ENCODE results near the gene YBEY.

DNA sequence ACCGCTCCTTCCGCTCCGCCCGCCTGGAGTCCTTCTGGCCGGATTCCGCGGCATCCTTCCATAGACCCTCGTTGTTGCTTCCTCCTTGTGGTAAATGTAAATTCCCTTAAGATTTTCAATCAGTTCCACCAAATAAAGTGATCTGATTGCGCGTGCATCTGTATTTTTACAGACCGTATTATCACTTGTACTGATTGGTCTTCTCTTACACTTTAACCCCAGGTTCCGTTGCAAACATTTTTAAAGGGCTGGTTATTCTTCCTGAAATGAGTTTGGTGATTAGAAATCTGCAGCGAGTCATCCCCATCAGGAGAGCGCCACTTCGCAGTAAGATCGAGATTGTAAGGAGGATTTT is 483 bp downstream of the YBEY start:
- TF ChIP-seq, protein P1, sequence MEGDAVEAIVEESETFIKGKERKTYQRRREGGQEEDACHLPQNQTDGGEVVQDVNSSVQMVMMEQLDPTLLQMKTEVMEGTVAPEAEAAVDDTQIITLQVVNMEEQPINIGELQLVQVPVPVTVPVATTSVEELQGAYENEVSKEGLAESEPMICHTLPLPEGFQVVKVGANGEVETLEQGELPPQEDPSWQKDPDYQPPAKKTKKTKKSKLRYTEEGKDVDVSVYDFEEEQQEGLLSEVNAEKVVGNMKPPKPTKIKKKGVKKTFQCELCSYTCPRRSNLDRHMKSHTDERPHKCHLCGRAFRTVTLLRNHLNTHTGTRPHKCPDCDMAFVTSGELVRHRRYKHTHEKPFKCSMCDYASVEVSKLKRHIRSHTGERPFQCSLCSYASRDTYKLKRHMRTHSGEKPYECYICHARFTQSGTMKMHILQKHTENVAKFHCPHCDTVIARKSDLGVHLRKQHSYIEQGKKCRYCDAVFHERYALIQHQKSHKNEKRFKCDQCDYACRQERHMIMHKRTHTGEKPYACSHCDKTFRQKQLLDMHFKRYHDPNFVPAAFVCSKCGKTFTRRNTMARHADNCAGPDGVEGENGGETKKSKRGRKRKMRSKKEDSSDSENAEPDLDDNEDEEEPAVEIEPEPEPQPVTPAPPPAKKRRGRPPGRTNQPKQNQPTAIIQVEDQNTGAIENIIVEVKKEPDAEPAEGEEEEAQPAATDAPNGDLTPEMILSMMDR (IDR thresholded peaks at IDR 0.05; ENCODE audit: poor library complexity, severe bottlenecking), result no peak
- TF ChIP-seq POLR2AphosphoS5 (IDR thresholded peaks at IDR 0.05), result no peak

Measured in neural cell (in vitro differentiated cells).